Mononuclear cell (primary cell): ENCODE measurements around the gene SH3D19. TPM values are rescaled to one million over a fixed set of nuclear protein-coding genes. Genes with fewer than 3 reads are reported as not detected.

Experiments
- H3K27me3 ChIP-seq: 2 replicates; pipeline ENCODE4 v1.6.0; 2011; ENCODE audit warnings: low read length, control low read depth; ENCODE audit not compliant: insufficient read depth
- H3K4me1 ChIP-seq: 2 replicates; pipeline ENCODE4 v1.5.1; 2011; ENCODE audit warnings: mild to moderate bottlenecking, low read length, control low read depth; ENCODE audit not compliant: insufficient read depth
- H3K4me3 ChIP-seq: 2 replicates; pipeline ENCODE4 v1.5.1; 2011; ENCODE audit warnings: mild to moderate bottlenecking, low read length, moderate library complexity
- H3K9me3 ChIP-seq: 2 replicates; pipeline ENCODE4 v1.5.1; 2011; ENCODE audit warnings: low read depth, mild to moderate bottlenecking, control low read depth, low read length
- total RNA-seq: library from RNA; depleted of rRNA; stranded (reverse); fragments of >200 nt; gene quantifications from one replicate; pipeline ENCODE4 v1.2.3, GENCODE V29; 2012

Gene SH3D19
- total RNA-seq, 1 donor = not detected

DNA sequence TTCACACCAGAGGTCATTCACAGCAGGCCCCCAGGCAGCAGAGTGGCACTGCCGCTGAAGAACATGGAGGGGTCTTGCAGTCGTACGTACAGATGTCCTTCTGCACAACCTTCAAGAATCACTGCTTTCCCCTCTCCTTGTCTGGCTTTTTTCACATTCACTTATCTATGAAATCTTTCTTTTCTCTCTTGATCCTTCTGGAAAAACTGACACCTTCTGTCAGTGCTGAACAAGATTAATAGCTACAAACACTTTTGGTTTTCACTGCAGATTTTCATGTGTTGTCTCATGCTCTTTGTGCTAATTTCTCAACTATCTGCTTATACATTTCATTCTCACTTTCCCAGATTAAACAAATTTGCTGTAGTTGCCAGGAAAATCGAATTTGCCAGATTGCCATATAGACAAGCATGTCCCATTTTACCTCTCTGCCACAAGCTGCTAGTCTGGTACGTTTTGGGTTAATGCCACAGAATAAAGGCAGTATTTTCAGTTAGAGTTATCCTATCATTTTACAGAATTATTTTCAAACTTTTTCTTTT lies 142.9 kb downstream of the SH3D19 start:
- Histone ChIP-seq H3K9me3 (no peaks in the 10 kb centered on the region), H3K27me3 (no peaks in the 10 kb centered on the region), H3K4me3 (no peak overlapping the region), H3K4me1 (no peaks in the 10 kb centered on the region)

DNA sequence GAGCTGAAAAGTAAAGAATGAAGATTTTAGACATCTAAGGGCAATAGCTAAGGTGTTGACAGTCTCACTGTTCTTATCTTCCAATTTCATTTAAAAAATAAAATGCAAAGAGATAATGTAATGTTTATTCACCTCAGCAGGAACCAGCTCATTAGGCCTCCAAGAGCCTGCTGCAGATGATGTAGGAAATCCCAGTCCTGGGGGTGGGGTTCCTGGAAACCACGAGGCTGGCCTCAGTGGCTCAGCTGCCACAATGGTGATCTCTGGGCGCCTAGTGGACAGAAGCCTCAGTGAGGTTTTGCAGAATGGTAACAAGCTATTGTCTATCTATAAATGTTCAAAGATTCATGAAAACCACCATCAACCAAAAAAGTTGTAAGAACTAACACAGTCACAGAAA lies 148.7 kb downstream of the SH3D19 start:
- no peaks in the 10 kb centered on the region for H3K4me1 ChIP-seq
- H3K27me3 ChIP-seq = no peaks in the 10 kb centered on the region
- no peak overlapping the region for H3K4me3 ChIP-seq
- H3K9me3 ChIP-seq = no peaks in the 10 kb centered on the region

DNA sequence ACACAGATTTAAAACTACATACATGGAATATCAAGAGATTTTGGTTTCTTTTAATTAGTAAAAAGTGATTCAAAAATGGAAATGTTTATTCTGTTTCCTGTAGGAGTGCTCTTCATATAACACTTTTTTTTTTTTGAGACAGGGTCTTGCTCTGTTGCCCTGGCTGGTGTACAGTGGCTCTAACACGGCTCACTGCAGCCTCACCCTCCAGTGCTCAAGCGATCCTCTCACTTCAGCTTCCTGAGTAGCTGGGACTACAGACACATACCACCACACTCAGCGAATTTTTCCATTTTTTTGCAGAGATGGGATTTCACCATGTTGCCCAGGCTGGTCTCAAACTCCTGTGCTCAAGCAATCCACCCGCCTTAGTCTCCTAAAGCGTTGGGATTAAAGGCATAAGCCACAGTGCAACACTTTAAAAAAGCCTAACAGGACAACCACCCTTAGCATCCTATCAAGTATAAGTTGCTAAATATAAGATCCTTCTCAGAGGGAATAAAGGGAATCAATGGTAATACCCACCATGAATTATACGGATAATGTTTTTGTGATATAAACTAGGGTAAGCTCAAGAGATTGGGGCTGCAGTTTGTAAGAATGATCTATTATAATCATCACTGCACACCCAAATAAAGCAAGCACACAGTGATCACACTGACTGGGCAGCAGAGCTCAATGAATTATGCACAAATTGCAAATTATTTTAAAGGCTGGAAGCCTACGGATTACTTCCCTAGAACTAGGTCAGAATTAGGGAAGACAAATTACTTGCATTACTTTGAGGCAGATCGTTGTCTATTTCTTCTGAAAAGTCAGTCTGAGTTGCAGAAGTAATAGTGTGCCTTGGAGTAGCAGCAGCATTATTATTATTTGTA lies 149.4 kb downstream of the SH3D19 start:
- no peaks in the 10 kb centered on the region for H3K27me3 ChIP-seq
- H3K9me3 ChIP-seq = no peaks in the 10 kb centered on the region
- no peaks in the 10 kb centered on the region for H3K4me1 ChIP-seq
- no peak overlapping the region for H3K4me3 ChIP-seq

DNA sequence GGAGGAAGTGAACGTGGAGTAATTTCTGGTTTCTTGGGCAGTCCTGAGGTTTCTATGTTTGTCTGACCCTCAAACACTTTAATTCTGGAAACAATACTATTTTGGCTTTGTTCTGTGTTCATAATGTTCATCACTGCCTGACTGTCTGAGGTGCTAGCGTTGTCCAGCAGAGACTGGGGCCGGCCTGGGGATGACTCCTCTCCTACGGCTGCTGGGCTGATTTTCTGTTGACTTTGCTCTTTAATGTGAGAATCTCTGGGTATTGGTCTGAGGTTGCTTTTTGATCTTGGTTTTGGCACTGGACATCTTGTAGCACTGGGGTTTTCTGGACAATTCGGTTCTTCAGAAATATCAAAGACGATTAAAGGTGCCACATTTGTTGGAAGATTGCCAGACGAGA lies 150.2 kb downstream of the SH3D19 start:
- no peaks in the 10 kb centered on the region for H3K27me3 ChIP-seq
- no peaks in the 10 kb centered on the region for H3K4me1 ChIP-seq
- H3K4me3 ChIP-seq = no peak overlapping the region
- no peaks in the 10 kb centered on the region for H3K9me3 ChIP-seq

DNA sequence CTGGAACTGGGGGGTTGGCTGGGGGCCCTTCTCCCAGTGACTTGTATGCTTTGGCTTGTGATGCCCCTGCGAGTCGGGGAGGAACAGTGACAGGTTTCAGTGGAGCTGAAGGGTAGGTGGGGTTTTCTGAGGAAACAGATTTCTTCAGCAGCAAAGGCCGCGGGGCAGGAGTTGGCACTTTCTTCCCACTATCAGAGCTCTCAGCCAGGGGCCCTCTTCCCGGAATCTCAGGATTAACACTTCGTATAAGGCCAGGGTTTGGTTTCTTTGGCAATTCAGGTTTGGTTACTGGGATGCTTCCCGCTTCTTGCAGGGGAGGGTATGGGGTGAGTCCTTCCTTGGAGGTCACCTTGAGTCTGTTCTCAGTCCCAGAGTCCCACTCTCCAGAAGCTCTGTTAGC lies 150.6 kb downstream of the SH3D19 start:
- H3K4me3 ChIP-seq = no peak overlapping the region
- no peaks in the 10 kb centered on the region for H3K9me3 ChIP-seq
- H3K4me1 ChIP-seq = no peaks in the 10 kb centered on the region
- no peaks in the 10 kb centered on the region for H3K27me3 ChIP-seq

DNA sequence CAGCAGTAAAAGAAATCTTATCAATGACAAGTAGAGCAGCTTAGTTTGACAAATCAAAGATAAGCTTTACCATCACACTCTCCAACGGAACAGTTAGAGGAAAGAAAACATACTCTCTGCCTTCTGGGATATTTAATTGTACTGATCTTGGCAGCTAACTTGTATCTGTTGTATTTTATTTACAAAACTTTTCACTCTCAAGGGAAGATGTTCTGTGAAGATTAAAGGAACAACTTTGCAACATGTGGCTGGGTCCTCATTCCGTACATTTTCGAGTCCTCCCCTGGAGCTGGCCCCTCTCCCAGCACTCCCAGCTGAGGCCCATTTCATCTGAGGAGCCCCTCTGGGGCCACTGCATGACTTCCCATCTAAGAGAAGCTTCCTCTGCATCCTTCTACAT lies 151.5 kb downstream of the SH3D19 start:
- Histone ChIP-seq H3K9me3 (no peaks in the 10 kb centered on the region), H3K27me3 (no peaks in the 10 kb centered on the region), H3K4me1 (no peaks in the 10 kb centered on the region), H3K4me3 (no peak overlapping the region)

DNA sequence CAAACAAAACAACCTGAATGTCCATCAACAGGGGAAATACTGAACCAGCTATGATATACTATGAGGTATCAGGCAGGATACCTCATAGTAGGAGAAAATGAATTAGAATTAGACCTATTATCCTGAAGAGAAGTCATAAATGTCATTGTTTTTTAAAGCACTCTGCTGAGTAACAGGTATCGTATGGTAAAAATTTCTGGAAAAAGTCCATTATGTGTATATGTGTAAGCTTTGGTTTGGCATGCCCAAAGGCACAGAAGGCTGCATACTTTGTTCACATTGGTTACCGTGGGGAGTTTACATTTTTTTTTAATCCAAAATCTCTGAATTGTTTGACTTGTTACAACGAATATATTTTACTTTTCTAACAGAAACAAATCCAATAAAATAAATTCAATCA lies 155.5 kb downstream of the SH3D19 start:
- H3K9me3 ChIP-seq = no peaks in the 10 kb centered on the region
- H3K27me3 ChIP-seq = no peaks in the 10 kb centered on the region
- H3K4me3 ChIP-seq = no peak overlapping the region
- no peaks in the 10 kb centered on the region for H3K4me1 ChIP-seq

DNA sequence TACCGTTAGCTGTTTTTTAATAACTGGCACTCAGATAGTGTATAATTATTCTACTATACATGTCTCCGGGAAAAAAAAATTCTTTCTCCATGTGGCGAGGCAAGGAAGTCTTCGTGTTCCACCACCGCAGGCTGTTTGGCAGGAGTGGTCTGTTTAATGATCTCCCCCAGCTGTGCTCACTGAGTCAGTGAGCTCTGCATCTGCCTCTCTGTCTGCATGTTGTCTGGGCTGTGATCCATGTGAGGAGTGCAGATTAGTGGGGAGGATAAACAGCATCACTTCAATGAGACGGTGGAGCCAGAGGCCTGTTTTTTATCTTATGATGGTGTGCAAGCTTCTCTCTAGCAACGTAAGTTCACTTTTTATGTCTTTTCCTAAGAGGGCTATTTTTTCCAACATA lies 156.2 kb downstream of the SH3D19 start:
- Histone ChIP-seq H3K4me3 (no peak overlapping the region), H3K9me3 (no peaks in the 10 kb centered on the region), H3K4me1 (no peaks in the 10 kb centered on the region), H3K27me3 (no peaks in the 10 kb centered on the region)

DNA sequence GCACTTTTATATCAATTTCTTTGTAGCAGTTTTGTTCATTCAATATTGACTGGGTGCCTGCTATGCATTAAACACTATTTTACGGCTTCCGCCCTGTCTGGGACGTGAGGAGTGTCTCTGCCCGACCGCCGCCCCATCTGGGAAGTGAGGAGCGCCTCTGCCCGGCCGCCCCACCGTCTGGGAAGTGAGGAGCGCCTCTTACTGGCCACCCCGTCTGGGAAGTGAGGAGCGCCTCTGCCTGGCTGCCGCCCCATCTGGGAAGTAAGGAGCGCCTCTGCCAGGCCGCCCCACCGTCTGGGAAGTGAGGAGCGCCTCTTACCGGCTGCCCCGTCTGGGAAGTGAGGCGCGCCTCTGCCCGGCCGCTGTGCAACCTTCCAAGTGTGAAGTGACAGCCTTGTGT lies 157.8 kb downstream of the SH3D19 start:
- Histone ChIP-seq H3K4me1 (no peaks in the 10 kb centered on the region), H3K9me3 (no peaks in the 10 kb centered on the region), H3K4me3 (no peak overlapping the region)

DNA sequence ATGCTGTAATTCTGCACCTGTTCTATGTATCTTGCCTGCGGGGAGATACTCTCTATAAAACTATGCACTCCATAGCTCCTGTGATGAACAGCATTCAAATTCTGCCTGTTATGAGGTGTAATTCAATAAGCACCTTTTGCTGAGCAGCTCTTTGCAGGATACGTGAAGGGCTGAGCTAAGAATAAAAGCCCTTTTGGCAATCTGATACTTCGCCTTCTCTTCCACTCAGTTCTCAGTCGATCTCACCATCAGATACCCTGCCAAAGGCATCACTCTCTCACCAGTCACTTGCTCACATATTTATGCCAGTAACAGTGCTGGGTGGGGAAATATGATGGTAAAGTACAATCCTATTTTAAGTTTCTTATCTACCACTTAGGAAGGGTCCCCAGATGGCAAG lies 158.8 kb downstream of the SH3D19 start:
- Histone ChIP-seq H3K9me3 (no peaks in the 10 kb centered on the region), H3K4me3 (no peak overlapping the region), H3K27me3 (no peaks in the 10 kb centered on the region), H3K4me1 (no peaks in the 10 kb centered on the region)

More for the DNA sequence above, 157.8 kb downstream of the SH3D19 start:
- no peaks in the 10 kb centered on the region for H3K27me3 ChIP-seq

DNA sequence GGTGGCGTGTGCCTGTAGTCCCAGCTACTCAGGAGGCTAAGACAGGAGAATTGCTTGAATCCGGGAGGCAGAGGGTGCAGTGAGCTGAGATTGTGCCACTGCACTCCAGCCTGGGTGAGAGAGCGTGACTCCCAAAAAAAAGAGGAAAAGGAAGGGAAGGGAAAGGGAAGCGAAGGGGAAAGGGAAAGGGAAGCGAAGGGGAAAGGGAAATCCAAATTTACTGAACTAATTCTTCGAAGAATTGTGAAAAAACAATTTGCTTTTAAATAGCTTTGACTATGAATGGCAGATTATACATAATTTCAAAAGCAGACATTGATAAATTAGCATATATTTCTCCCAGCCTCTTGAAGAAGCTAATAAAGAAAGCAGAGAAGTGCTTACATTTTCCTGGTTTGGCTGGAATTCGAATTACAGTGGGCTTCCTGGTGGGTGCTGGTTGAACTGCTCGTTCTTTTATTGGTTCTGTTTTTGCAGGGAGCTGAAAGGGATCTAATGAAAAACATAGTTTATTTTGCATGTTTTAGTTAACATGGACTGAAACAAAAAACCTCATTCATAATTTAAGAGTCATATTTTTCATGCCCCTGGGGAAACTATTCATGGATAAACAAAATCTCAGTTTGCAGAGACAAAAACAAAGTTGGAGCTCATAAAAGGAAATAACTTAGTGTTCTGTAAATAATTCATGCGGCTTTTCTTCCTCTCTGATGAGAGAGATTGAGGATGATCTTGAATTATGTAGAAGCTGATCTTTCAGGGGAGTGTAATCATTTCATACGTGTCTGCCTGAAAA lies 160.0 kb downstream of the SH3D19 start:
- Histone ChIP-seq H3K9me3 (no peaks in the 10 kb centered on the region), H3K4me3 (no peak overlapping the region), H3K4me1 (no peaks in the 10 kb centered on the region), H3K27me3 (no peaks in the 10 kb centered on the region)

DNA sequence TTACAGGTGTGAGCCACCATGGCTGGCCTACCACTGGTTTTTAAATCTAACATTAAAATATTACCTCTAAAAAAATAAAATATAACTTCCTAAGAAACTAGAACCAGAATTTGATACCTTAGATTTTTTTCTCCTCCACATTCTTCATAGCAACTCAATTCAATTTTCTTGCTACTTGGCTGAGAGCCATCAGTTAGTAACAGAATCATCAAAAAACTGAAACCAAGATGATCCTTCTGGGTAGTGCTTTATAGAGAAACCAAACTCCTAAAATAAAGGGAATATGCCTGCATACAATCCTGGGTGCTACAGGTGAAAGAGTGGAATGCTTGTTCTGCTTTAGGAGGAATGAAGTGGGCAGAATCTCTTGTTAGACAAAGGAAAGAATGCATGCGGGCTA lies 161.6 kb downstream of the SH3D19 start:
- H3K9me3 ChIP-seq = no peaks in the 10 kb centered on the region

DNA sequence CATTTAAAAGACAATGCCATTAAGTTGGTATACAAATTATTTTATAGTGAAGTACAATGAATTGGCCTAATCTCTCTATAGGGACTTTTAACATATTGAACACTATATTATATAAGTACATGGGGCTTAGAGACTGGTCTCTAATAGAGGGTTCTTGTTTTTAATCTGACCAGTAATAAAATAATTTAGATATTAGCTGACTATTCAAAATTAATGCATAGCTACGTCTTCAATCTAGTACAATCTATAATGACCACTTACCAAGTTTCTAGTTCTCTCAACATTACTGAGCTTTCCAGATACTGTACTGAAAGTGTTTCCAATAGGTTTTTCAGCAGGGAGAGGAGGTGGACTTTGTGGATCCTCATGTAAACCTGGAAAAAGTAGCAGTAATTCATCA lies 166.4 kb downstream of the SH3D19 start:
- H3K4me3 ChIP-seq = no peak overlapping the region
- peaks cover 3% of the 10 kb centered on the region for H3K27me3 ChIP-seq
- H3K4me1 ChIP-seq = no peaks in the 10 kb centered on the region
- H3K9me3 ChIP-seq = no peaks in the 10 kb centered on the region

More for the DNA sequence above, 161.6 kb downstream of the SH3D19 start:
- H3K4me3 ChIP-seq = no peak overlapping the region
- H3K4me1 ChIP-seq = no peaks in the 10 kb centered on the region
- no peaks in the 10 kb centered on the region for H3K27me3 ChIP-seq

DNA sequence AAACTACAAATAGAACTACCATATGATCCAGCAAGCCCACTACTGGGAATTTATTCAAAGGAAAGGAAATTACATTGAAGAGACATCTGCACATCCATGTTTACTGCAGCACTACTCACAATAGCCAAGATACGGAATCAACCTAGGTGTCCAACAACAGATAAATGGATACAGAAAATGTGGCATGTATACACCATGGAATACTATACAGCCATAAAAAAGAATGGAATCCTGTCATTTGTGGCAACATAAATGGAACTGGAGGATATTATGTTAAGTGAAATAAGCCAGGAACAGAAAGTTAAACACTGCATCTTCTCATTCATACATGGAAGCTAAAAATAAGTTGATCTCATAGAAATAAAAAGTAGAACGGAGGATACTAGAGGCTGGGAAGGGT lies 167.9 kb downstream of the SH3D19 start:
- H3K27me3 ChIP-seq = peaks cover 3% of the 10 kb centered on the region
- no peak overlapping the region for H3K4me3 ChIP-seq
- no peaks in the 10 kb centered on the region for H3K4me1 ChIP-seq

DNA sequence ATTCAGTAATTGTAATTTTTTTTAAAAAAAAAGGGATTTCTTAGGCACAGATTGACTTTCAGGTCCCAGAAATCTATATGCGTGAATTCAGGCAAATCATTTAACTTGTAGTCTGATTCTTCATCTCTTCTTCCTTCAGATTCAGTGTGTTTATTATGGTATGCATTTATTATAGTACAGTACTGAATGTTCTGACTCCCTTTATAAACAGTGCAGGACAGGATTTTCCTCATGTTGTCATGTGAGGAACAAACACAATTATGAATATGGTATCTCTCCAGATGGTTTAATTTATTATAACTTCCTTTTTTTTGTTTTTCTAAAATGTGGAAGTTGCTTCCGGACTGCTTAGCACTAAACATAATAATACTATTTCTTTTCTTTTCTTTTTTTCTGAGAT lies 171.8 kb downstream of the SH3D19 start:
- no peaks in the 10 kb centered on the region for H3K9me3 ChIP-seq
- H3K27me3 ChIP-seq = peaks cover 3% of the 10 kb centered on the region
- no peaks in the 10 kb centered on the region for H3K4me1 ChIP-seq
- no peak overlapping the region for H3K4me3 ChIP-seq

More for the DNA sequence above, 167.9 kb downstream of the SH3D19 start:
- H3K9me3 ChIP-seq = no peaks in the 10 kb centered on the region
